SJSA1 (cell line): ENCODE results near the gene XCL2. TPM values are rescaled to one million over a fixed set of nuclear protein-coding genes. Genes with fewer than 3 reads are reported as not detected.

Source experiments
- DNase-seq, 2 experiments: peaks; one replicate each; pipeline ENCODE4 v3.0.0-alpha.2; 2015 to 2020; ENCODE audit warnings: low spot score in 2 of 2, low read depth in 1 of 2
- H3K27ac ChIP-seq: fragments of 250-450 bp; sonication (Bioruptor Pico); 2 replicates; pipeline ENCODE4 v1.5.1; 2020; ENCODE audit warnings: mild to moderate bottlenecking, moderate library complexity
- H3K27me3 ChIP-seq: fragments of 250-450 bp; sonication (Bioruptor Pico); replicated peaks from 2 replicates; pipeline ENCODE4 v1.5.1; 2020; ENCODE audit warnings: mild to moderate bottlenecking, moderate library complexity
- H3K36me3 ChIP-seq: fragments of 250-450 bp; sonication (Bioruptor Pico); 2 replicates; pipeline ENCODE4 v1.5.1; 2020; ENCODE audit warnings: mild to moderate bottlenecking
- H3K4me1 ChIP-seq: fragments of 250-450 bp; sonication (Bioruptor Pico); replicated peaks from 2 replicates; pipeline ENCODE4 v1.6.1; 2021; ENCODE audit warnings: mild to moderate bottlenecking
- H3K4me3 ChIP-seq: fragments of 250-450 bp; sonication (Bioruptor Pico); 2 replicates; pipeline ENCODE4 v1.5.1; 2020; ENCODE audit warnings: mild to moderate bottlenecking
- H3K9me3 ChIP-seq: fragments of 250-450 bp; sonication (Bioruptor Pico); replicated peaks from 2 replicates; pipeline ENCODE4 v1.5.1; 2020; ENCODE audit warnings: mild to moderate bottlenecking
- total RNA-seq: library from RNA; depleted of rRNA; stranded (reverse); fragments of >200 nt; shearing (Covaris generic); gene quantifications from 2 replicates; pipeline ENCODE4 v1.2.3, GENCODE V29; 2014; rRNA removed

XCL2 gene
- total RNA-seq, 1 experiment from 2014 or later: not detected

GRCh38 chr1:168498956-168499687 is 44.7 kb downstream of the XCL2 start:
- Histone ChIP-seq H3K9me3 (0 out of 2 replicates have a peak, but pooled peaks cover 2% of the 10 kb centered on the region), H3K27me3 (0 out of 2 replicates have a peak, but pooled peaks cover under 1% of the 10 kb centered on the region), H3K4me3 (no peak overlapping the region), H3K4me1 (peaks cover 33% of the 10 kb centered on the region), H3K36me3 (no peaks in the 10 kb centered on the region), H3K27ac (peak overlapping the region; percentile 6; the same call in 1 of the 2 replicates)
- DNase-seq: peak in 1 of 2 experiments; percentile 10

- Histone ChIP-seq H3K4me1 (peaks cover 33% of the 10 kb centered on the region), H3K36me3 (no peaks in the 10 kb centered on the region), H3K4me3 (no peak overlapping the region), H3K27me3 (0 out of 2 replicates have a peak, but pooled peaks cover 2% of the 10 kb centered on the region), H3K27ac (no peak overlapping the region), H3K9me3 (0 out of 2 replicates have a peak, but pooled peaks cover under 1% of the 10 kb centered on the region)
- DNase-seq: peak in 1 of 2 experiments; percentile 16
Measured at GRCh38 chr1:168498159-168498631, 45.6 kb downstream of the XCL2 start.

DNA sequence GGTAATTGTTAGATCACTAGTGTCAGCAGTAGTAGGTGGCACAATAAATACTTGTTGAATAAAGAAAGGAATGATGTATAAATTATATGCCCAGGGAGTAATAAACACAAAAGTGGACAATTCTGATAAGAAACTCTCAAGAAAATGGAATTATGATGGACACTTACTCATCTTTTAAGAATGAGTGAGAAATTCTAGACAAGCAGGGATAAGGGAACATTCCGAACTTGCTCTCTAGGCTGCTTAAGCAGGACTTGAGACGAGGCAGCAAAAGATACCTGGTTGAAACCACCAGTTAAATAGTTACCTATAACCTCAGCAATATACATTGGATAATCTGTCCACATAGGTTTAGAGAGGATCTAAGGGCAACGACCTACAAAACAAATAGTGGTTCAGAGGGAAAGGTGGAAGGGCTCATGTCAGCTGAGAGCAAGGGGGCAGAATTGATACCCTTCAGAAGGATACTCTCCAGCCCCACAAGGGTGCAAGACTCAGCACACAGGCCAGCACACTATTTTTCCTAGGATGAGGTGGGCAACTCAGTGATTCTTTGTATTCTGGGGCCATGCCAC is 46.3 kb downstream of the XCL2 start:
- H3K27ac ChIP-seq: no peak overlapping the region
- H3K36me3 ChIP-seq: no peaks in the 10 kb centered on the region
- H3K9me3 ChIP-seq: no peaks in the 10 kb centered on the region
- no peak for DNase-seq
- H3K27me3 ChIP-seq: 0 out of 2 replicates have a peak, but pooled peaks cover 2% of the 10 kb centered on the region
- H3K4me1 ChIP-seq: peaks cover 33% of the 10 kb centered on the region
- no peak overlapping the region for H3K4me3 ChIP-seq

DNA sequence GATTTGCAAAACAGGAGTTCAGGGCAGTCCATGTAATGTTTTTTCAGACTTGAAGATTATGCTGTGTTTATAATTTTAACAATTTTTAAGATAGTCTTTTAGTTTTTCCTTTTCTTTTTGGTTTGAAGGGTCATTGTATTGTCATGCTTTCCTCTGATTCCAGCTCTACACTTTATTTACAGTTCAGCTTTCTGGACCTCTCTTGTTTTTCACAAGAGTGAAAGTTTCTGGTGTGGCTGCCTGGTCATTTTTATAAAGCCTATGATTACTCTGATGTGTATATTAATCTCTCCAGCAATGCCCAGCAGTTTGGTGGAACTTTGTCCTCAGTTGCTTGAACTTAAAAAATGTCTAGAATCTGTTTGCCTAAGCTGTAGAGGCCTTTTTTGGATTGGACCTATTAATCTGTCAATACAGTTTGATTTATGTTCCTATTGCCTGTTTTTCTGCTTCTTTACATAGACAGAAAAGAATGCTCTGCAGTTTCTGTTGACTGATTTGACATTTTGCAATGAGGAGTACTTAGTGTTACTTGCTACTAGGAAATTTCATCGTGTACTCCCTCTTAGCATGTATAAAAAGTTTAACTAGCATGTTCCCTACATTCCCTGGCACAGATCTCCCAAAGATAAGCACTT is 52.2 kb downstream of the XCL2 start:
- 0 out of 2 replicates have a peak, but pooled peaks cover 2% of the 10 kb centered on the region for H3K27me3 ChIP-seq
- no peaks in the 10 kb centered on the region for H3K4me1 ChIP-seq
- no peak for DNase-seq
- no peak overlapping the region for H3K4me3 ChIP-seq
- H3K9me3 ChIP-seq: no peaks in the 10 kb centered on the region
- no peak overlapping the region for H3K27ac ChIP-seq
- no peaks in the 10 kb centered on the region for H3K36me3 ChIP-seq

Other genes with a start within 250 kb of the XCL2 start
- not detected in 2 replicates for gene XCL1, start 32.6 kb upstream of the XCL2 start, total RNA-seq
- not detected in 2 replicates for gene DPT, start 185.2 kb upstream of the XCL2 start, total RNA-seq